DND-41 (cell line): ENCODE data around the gene IFNLR1.

Experiments
- EZH2 ChIP-seq: IDR thresholded peaks from 3 replicates; pipeline ENCODE4 v1.6.1; 2012; ENCODE audit warnings: borderline replicate concordance, low read depth, mild to moderate bottlenecking, moderate library complexity, low read length, inconsistent platforms; ENCODE audit not compliant: severe bottlenecking
- TF ChIP-seq, protein P1 (sequence below): IDR thresholded peaks from 2 replicates; pipeline ENCODE4 v1.5.1; 2012; ENCODE audit warnings: borderline replicate concordance, low read length, moderate library complexity, mild to moderate bottlenecking; ENCODE audit not compliant: poor library complexity, severe bottlenecking; ENCODE audit errors: extremely low read depth

DNA sequence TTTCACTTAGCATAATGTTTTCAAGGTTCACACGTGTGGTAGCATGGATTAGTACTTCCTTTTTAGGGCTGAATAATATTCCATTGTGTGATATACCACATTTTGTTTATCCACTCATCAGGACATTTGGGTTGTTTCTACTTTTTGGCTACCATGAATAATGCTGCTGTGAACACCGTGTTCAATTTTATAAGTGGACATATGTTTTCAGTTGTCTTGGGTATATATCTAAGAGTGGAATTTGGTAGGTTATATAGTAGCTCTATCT, 47.9 kb downstream of the IFNLR1 start:
- TF ChIP-seq, protein P1, sequence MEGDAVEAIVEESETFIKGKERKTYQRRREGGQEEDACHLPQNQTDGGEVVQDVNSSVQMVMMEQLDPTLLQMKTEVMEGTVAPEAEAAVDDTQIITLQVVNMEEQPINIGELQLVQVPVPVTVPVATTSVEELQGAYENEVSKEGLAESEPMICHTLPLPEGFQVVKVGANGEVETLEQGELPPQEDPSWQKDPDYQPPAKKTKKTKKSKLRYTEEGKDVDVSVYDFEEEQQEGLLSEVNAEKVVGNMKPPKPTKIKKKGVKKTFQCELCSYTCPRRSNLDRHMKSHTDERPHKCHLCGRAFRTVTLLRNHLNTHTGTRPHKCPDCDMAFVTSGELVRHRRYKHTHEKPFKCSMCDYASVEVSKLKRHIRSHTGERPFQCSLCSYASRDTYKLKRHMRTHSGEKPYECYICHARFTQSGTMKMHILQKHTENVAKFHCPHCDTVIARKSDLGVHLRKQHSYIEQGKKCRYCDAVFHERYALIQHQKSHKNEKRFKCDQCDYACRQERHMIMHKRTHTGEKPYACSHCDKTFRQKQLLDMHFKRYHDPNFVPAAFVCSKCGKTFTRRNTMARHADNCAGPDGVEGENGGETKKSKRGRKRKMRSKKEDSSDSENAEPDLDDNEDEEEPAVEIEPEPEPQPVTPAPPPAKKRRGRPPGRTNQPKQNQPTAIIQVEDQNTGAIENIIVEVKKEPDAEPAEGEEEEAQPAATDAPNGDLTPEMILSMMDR = no peak
- TF ChIP-seq EZH2 = no peak
